ENCODE results near the gene LRRC27.

The LRRC27 gene

GRCh38 chr10:132419538-132420468 is 87.8 kb downstream of the LRRC27 start:
- TF ChIP-seq CEBPB (IDR thresholded peaks at IDR 0.05) (no peak), TCF12 (IDR thresholded peaks at IDR 0.05; ENCODE audit: low read depth) (no peak), CREB1 (IDR thresholded peaks at IDR 0.05; ENCODE audit: low read depth) (no peak), EP300 (IDR thresholded peaks at IDR 0.05; ENCODE audit: borderline replicate concordance) (no peak), MAX (IDR thresholded peaks at IDR 0.05) (no peak), FOXM1 (IDR thresholded peaks at IDR 0.05; ENCODE audit: borderline replicate concordance, low read depth) (no peak), TAF1 (IDR thresholded peaks at IDR 0.05; ENCODE audit: low read depth) (no peak), NFIC (IDR thresholded peaks at IDR 0.05) (no peak), USF1 (IDR thresholded peaks at IDR 0.05) (no peak), YY1 (IDR thresholded peaks at IDR 0.05; ENCODE audit: low read depth) (no peak), TEAD4 (IDR thresholded peaks at IDR 0.05) (no peak), RAD21 (IDR thresholded peaks at IDR 0.05; ENCODE audit: low read depth) (no peak), EGR1 (IDR thresholded peaks at IDR 0.05) (no peak), ZBTB7A (IDR thresholded peaks at IDR 0.05; ENCODE audit: low read depth) (no peak; the same call in none of the 2 replicates)
- TF ChIP-seq, protein P1, sequence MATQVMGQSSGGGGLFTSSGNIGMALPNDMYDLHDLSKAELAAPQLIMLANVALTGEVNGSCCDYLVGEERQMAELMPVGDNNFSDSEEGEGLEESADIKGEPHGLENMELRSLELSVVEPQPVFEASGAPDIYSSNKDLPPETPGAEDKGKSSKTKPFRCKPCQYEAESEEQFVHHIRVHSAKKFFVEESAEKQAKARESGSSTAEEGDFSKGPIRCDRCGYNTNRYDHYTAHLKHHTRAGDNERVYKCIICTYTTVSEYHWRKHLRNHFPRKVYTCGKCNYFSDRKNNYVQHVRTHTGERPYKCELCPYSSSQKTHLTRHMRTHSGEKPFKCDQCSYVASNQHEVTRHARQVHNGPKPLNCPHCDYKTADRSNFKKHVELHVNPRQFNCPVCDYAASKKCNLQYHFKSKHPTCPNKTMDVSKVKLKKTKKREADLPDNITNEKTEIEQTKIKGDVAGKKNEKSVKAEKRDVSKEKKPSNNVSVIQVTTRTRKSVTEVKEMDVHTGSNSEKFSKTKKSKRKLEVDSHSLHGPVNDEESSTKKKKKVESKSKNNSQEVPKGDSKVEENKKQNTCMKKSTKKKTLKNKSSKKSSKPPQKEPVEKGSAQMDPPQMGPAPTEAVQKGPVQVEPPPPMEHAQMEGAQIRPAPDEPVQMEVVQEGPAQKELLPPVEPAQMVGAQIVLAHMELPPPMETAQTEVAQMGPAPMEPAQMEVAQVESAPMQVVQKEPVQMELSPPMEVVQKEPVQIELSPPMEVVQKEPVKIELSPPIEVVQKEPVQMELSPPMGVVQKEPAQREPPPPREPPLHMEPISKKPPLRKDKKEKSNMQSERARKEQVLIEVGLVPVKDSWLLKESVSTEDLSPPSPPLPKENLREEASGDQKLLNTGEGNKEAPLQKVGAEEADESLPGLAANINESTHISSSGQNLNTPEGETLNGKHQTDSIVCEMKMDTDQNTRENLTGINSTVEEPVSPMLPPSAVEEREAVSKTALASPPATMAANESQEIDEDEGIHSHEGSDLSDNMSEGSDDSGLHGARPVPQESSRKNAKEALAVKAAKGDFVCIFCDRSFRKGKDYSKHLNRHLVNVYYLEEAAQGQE (IDR thresholded peaks at IDR 0.05; ENCODE audit: low read depth), result no peak

DNA sequence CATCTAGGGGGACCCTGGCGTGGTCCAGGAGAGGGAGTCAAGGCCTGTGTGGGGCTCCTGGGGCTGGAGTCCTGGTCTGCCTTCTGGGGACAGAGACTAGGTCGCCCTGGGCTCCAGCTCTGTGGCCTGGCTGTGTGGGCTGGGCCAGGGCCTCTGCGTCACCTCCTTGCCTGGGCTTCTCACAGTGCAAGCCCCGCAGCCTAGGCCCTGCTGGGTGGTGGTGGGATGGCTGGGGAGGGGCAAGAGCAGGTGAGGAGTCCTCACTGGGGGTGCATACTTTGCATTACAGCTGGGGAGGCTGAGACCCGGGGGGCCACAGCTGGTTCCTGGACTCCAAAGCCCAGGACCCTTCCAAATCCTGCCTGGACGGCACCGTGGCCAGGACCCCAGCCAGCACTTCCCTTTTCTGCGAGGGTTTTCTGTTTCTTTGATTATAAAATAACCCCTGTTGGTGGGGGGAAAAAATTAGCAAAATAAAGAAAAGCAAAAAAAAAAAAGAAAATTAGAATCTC is 88.5 kb downstream of the LRRC27 start:
- TF ChIP-seq EGR1 (IDR thresholded peaks at IDR 0.05), result no peak
- TF ChIP-seq NFIC (IDR thresholded peaks at IDR 0.05), result no peak
- TF ChIP-seq MAX (IDR thresholded peaks at IDR 0.05), result no peak
- TF ChIP-seq YY1 (IDR thresholded peaks at IDR 0.05; ENCODE audit: low read depth), result no peak
- no peak for TF ChIP-seq ZBTB7A (IDR thresholded peaks at IDR 0.05; ENCODE audit: low read depth)
- no peak for TF ChIP-seq RAD21 (IDR thresholded peaks at IDR 0.05; ENCODE audit: low read depth)
- no peak for TF ChIP-seq TAF1 (IDR thresholded peaks at IDR 0.05; ENCODE audit: low read depth)
- no peak for TF ChIP-seq CREB1 (IDR thresholded peaks at IDR 0.05; ENCODE audit: low read depth)
- TF ChIP-seq, protein P1 (IDR thresholded peaks at IDR 0.05; ENCODE audit: low read depth), result no peak
- TF ChIP-seq TEAD4 (IDR thresholded peaks at IDR 0.05), result no peak
- TF ChIP-seq CEBPB (IDR thresholded peaks at IDR 0.05), result no peak
- no peak for TF ChIP-seq FOXM1 (IDR thresholded peaks at IDR 0.05; ENCODE audit: borderline replicate concordance, low read depth)
- TF ChIP-seq TCF12 (IDR thresholded peaks at IDR 0.05; ENCODE audit: low read depth), result no peak
- TF ChIP-seq USF1 (IDR thresholded peaks at IDR 0.05), result no peak
- TF ChIP-seq EP300 (IDR thresholded peaks at IDR 0.05; ENCODE audit: borderline replicate concordance), result no peak

GRCh38 chr10:132420981-132421846 is 89.2 kb downstream of the LRRC27 start:
- TF ChIP-seq CEBPB (IDR thresholded peaks at IDR 0.05) (no peak), NFIC (IDR thresholded peaks at IDR 0.05) (peak; percentile 43), TEAD4 (IDR thresholded peaks at IDR 0.05) (no peak), TAF1 (IDR thresholded peaks at IDR 0.05; ENCODE audit: low read depth) (peak; percentile 21; the same call in 1 of the 2 replicates), USF1 (IDR thresholded peaks at IDR 0.05) (no peak), TCF12 (IDR thresholded peaks at IDR 0.05; ENCODE audit: low read depth) (peak; percentile 68), ZBTB7A (IDR thresholded peaks at IDR 0.05; ENCODE audit: low read depth) (peak; percentile 91), FOXM1 (IDR thresholded peaks at IDR 0.05; ENCODE audit: borderline replicate concordance, low read depth) (no peak; the same call in 1 of the 2 replicates), EGR1 (IDR thresholded peaks at IDR 0.05) (peak; percentile 62), EP300 (IDR thresholded peaks at IDR 0.05; ENCODE audit: borderline replicate concordance) (peak; percentile 73), RAD21 (IDR thresholded peaks at IDR 0.05; ENCODE audit: low read depth) (peak; percentile 14; the same call in 1 of the 2 replicates), MAX (IDR thresholded peaks at IDR 0.05) (0 out of 2 replicates have a peak, but pooled peaks have one; percentile 51), YY1 (IDR thresholded peaks at IDR 0.05; ENCODE audit: low read depth) (peak; percentile 39; the same call in 1 of the 2 replicates), CREB1 (IDR thresholded peaks at IDR 0.05; ENCODE audit: low read depth) (no peak)
- TF ChIP-seq, protein P1 (IDR thresholded peaks at IDR 0.05; ENCODE audit: low read depth), result no peak
